Lower leg skin (tissue), 3 donors: Measurements from ENCODE around the gene SPOCK1.

Experiments
- POLR2A ChIP-seq, 2 donors: fragments of 450-650 bp; IDR thresholded peaks; one replicate each; pipeline ENCODE4 v1.6.1; 2016 to 2017; ENCODE audit warnings: antibody characterized with exemption in 2 of 2, mild to moderate bottlenecking in 1 of 2, moderate library complexity in 1 of 2
- TF ChIP-seq, protein P1 (sequence below), 3 donors: fragments of 450-650 bp; IDR thresholded peaks; one replicate each; pipeline ENCODE4 v1.5.1; 2016; ENCODE audit warnings: antibody characterized with exemption in 3 of 3, mild to moderate bottlenecking in 3 of 3, moderate library complexity in 2 of 3

DNA sequence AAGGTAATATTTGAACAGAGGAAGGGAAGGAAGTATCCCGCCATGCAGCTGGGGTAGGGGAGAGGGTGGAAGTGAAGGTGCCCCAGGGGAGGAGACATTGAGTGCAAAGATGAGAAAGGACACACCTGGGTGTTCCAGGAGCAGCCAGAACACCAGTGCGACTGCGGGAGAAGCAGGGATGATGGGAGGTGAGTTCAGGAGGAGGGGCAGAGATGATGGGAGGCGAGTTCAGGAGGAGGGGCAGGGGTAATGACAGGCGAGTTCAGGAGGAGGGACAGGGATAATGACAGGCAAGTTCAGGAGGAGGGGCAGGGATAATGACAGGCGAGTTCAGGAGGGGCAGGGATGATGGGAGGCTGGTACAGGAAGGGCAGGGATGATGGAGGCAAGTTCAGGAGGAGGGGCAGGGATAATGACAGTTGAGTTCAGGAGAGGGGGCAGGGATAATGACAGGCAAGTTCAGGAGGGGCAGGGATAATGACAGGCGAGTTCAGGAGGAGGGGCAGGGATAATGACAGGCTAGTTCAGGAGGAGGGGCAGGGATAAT lies 17.2 kb upstream of the SPOCK1 start:
- TF ChIP-seq, protein P1, sequence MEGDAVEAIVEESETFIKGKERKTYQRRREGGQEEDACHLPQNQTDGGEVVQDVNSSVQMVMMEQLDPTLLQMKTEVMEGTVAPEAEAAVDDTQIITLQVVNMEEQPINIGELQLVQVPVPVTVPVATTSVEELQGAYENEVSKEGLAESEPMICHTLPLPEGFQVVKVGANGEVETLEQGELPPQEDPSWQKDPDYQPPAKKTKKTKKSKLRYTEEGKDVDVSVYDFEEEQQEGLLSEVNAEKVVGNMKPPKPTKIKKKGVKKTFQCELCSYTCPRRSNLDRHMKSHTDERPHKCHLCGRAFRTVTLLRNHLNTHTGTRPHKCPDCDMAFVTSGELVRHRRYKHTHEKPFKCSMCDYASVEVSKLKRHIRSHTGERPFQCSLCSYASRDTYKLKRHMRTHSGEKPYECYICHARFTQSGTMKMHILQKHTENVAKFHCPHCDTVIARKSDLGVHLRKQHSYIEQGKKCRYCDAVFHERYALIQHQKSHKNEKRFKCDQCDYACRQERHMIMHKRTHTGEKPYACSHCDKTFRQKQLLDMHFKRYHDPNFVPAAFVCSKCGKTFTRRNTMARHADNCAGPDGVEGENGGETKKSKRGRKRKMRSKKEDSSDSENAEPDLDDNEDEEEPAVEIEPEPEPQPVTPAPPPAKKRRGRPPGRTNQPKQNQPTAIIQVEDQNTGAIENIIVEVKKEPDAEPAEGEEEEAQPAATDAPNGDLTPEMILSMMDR (IDR thresholded peaks at IDR 0.05): no peak
- no peak for TF ChIP-seq POLR2A (IDR thresholded peaks at IDR 0.05)
